SK-N-SH (cell line): ENCODE measurements around the gene DHX16. TPM values are rescaled to one million over a fixed set of nuclear protein-coding genes. Genes with fewer than 3 reads are reported as not detected.

Experiments used
- CTCF ChIA-PET: fragments of 300-600, 350-600 bp; formaldehyde crosslinking; extraction: SDS; loops from one replicate; lab custom pipeline; 2021; lab: Yijun Ruan, JAX
- POLR2A ChIA-PET: fragments of 350-600 bp; sonication (Branson Sonifier 250); formaldehyde crosslinking; extraction: SDS; loops from one replicate; lab custom pipeline; 2020; ENCODE audit warnings: antibody characterized with exemption, inconsistent platforms; lab: Yijun Ruan, JAX
- DNase-seq: peaks from one replicate; pipeline ENCODE4 v3.0.0; 2012
- H2AFZ ChIP-seq: fragments of 200-600 bp; sonication (generic); 2 replicates; pipeline ENCODE4 v1.8.1; 2016; ENCODE audit warnings: antibody characterized with exemption, mild to moderate bottlenecking, low read depth
- H3F3A ChIP-seq: fragments of 200-600 bp; sonication (generic); replicated peaks from 2 replicates; pipeline ENCODE3; 2016; ENCODE audit warnings: antibody characterized with exemption, mild to moderate bottlenecking; ENCODE audit not compliant: insufficient read depth
- H3K27ac ChIP-seq, 2 experiments: fragments of 200-500 bp in 1 of 2; fragments of 200-600 bp in 1 of 2; sonication (Bioruptor generic) in 1 of 2; sonication (generic), shearing (Covaris generic) in 1 of 2; 2 replicates each; pipeline versions ENCODE4 v1.5.1 to v1.6.1; 2014 to 2016; ENCODE audit warnings: low read depth in 2 of 2, inconsistent platforms in 1 of 2, low read length in 1 of 2, mild to moderate bottlenecking in 1 of 2, mixed read lengths in 1 of 2
- H3K27me3 ChIP-seq: fragments of 200-600 bp; sonication (generic), shearing (Covaris generic); 2 replicates; pipeline ENCODE4 v1.6.1; 2016; ENCODE audit warnings: mixed run types; ENCODE audit not compliant: insufficient read depth
- H3K36me3 ChIP-seq, 2 experiments: fragments of 200-500 bp in 1 of 2; fragments of 200-600 bp in 1 of 2; sonication (Bioruptor generic) in 1 of 2; sonication (generic) in 1 of 2; replicated peaks in 1 of 2; 2 replicates each; pipeline versions ENCODE3 to v1.5.1; 2014 to 2016; ENCODE audit warnings: low read length in 1 of 2, mild to moderate bottlenecking in 1 of 2; ENCODE audit not compliant: insufficient read depth in 2 of 2, control insufficient read depth in 1 of 2
- H3K4me1 ChIP-seq, 2 experiments: fragments of 200-500 bp in 1 of 2; fragments of 200-600 bp in 1 of 2; sonication (Bioruptor generic) in 1 of 2; sonication (generic), shearing (Covaris generic) in 1 of 2; 2 replicates each; pipeline versions ENCODE4 v1.5.1 to v1.6.1; 2014 to 2016; ENCODE audit warnings: low read depth in 1 of 2, low read length in 1 of 2, mixed run types in 1 of 2; ENCODE audit not compliant: insufficient read depth in 2 of 2, control insufficient read depth in 1 of 2
- H3K4me2 ChIP-seq: fragments of 200-600 bp; sonication (generic), shearing (Covaris generic); 2 replicates; pipeline ENCODE4 v1.6.1; 2017; ENCODE audit warnings: mixed run types
- H3K4me3 ChIP-seq, 2 experiments: fragments of 200-500 bp in 1 of 2; fragments of 200-600 bp in 1 of 2; sonication (Bioruptor generic) in 1 of 2; sonication (generic), shearing (Covaris generic) in 1 of 2; 2 replicates each; pipeline versions ENCODE4 v1.5.1 to v1.8.1; 2014 to 2016; ENCODE audit warnings: low read depth in 2 of 2, inconsistent platforms in 1 of 2, low read length in 1 of 2, mild to moderate bottlenecking in 1 of 2, mixed read lengths in 1 of 2, moderate library complexity in 1 of 2
- H3K79me2 ChIP-seq: fragments of 200-600 bp; sonication (generic); 2 replicates; pipeline ENCODE4 v1.8.1; 2017; ENCODE audit warnings: mild to moderate bottlenecking; ENCODE audit not compliant: insufficient read depth
- H3K9ac ChIP-seq: fragments of 200-600 bp; sonication (generic); 2 replicates; pipeline ENCODE4 v1.6.1; 2017; ENCODE audit warnings: mixed run types
- H3K9me2 ChIP-seq: fragments of 200-600 bp; sonication (generic); 2 replicates; pipeline ENCODE4 v1.6.1; 2017; ENCODE audit warnings: mixed run types
- H3K9me3 ChIP-seq: fragments of 200-600 bp; sonication (generic); 2 replicates; pipeline ENCODE4 v1.6.1; 2017; ENCODE audit warnings: mixed run types, mild to moderate bottlenecking, moderate library complexity
- H4K20me1 ChIP-seq: fragments of 200-600 bp; sonication (generic); 2 replicates; pipeline ENCODE4 v1.6.1; 2017; ENCODE audit warnings: mild to moderate bottlenecking, mixed run types; ENCODE audit not compliant: insufficient read depth
- ELF1 ChIP-seq: IDR thresholded peaks from 2 replicates; pipeline ENCODE4 v1.4.0; 2012
- EZH2phosphoT487 ChIP-seq: fragments of 200-600 bp; sonication (generic); IDR thresholded peaks from 2 replicates; pipeline ENCODE4 v1.6.1; 2017; ENCODE audit warnings: low read depth, mixed run types, mild to moderate bottlenecking, antibody characterized with exemption, moderate library complexity, borderline replicate concordance
- GABPA ChIP-seq: IDR thresholded peaks from 2 replicates; pipeline ENCODE4 v1.4.0; 2012; ENCODE audit warnings: low read depth, mild to moderate bottlenecking
- GATA2 ChIP-seq: sonication (generic); formaldehyde crosslinking; IDR thresholded peaks from 2 replicates; pipeline ENCODE4 v1.5.0; 2020; ENCODE audit warnings: mild to moderate bottlenecking, missing genetic modification reagents
- MAX ChIP-seq: IDR thresholded peaks from 2 replicates; pipeline ENCODE4 v1.4.0; 2012; ENCODE audit warnings: low read depth
- NFIC ChIP-seq: IDR thresholded peaks from 2 replicates; pipeline ENCODE4 v1.4.0; 2012; ENCODE audit warnings: borderline replicate concordance
- NRF1 ChIP-seq: IDR thresholded peaks from 2 replicates; pipeline ENCODE4 v1.6.1; 2012; ENCODE audit warnings: low read depth, mild to moderate bottlenecking, low read length
- POLR2AphosphoS5 ChIP-seq: IDR thresholded peaks from 2 replicates; pipeline ENCODE4 v1.6.1; 2012; ENCODE audit warnings: low read depth, low read length
- RAD21 ChIP-seq: IDR thresholded peaks from 2 replicates; pipeline ENCODE4 v1.6.1; 2012; ENCODE audit warnings: mild to moderate bottlenecking, low read length
- RCOR1 ChIP-seq: fragments of 150-350 bp; IDR thresholded peaks from 2 replicates; pipeline ENCODE4 v1.6.1; 2017; ENCODE audit warnings: antibody characterized with exemption, low read length
- RXRA ChIP-seq: IDR thresholded peaks from 2 replicates; pipeline ENCODE4 v1.4.0; 2012; ENCODE audit warnings: low read depth, mild to moderate bottlenecking, borderline replicate concordance
- SMC3 ChIP-seq: IDR thresholded peaks from 2 replicates; pipeline ENCODE4 v1.6.1; 2012; ENCODE audit warnings: low read depth, low read length, improper control_type of control experiment
- WGBS: methylation state at CpG from one replicate; pipeline ENCODE4 v1.1.6; 2017; ENCODE audit warnings: low lambda C conversion rate; 5-methylcytosine and 5-hydroxymethylcytosine counted together
- polyA plus RNA-seq, 3 experiments: library from polyadenylated mRNA; depleted of rRNA; stranded (reverse); fragments of >200 nt; gene quantifications; 2 replicates each; pipeline ENCODE4 v1.2.3, GENCODE V29; 2012

The DHX16 gene
- polyA plus RNA-seq, 1 of the 3 experiments (the other 2 are of a cell fraction) = 59.8 TPM

GRCh38 chr6:30610065-30610464 is 62.7 kb downstream of the DHX16 start:
- TF ChIP-seq POLR2AphosphoS5 = peak; percentile 16; the same call in 1 of the 2 replicates
- no peak for TF ChIP-seq EZH2phosphoT487
- Histone ChIP-seq H3K4me1 (peaks cover 22 to 23% of the 10 kb centered on the region in 2 experiments), H3K79me2 (peaks cover 51% of the 10 kb centered on the region), H3K27me3 (no peaks in the 10 kb centered on the region), H3F3A (peaks cover 41% of the 10 kb centered on the region), H3K9me2 (no peaks in the 10 kb centered on the region), H3K9me3 (no peaks in the 10 kb centered on the region), H4K20me1 (peaks cover 16% of the 10 kb centered on the region), H3K36me3 (peaks cover 52 to 64% of the 10 kb centered on the region in 2 experiments), H2AFZ (no peak overlapping the region), H3K9ac (no peak overlapping the region), H3K4me3 (no peak overlapping the region), H3K4me2 (no peak overlapping the region), H3K27ac (no peak overlapping the region)
- POLR2A ChIA-PET = interaction anchor here (0.9 to 1.9 kb wide), 3 partner anchors 10 to 36 kb away, joined by 3 to 12 read pairs (median 7); no protein-coding TSS in a partner anchor
- no peak for DNase-seq
- CTCF ChIA-PET = interaction anchor here (1.0 to 2.0 kb wide), 5 partner anchors 9 to 69 kb away, joined by 3 to 18 read pairs (median 5); partner anchors contain the start of gene ATAT1
- WGBS = 85% methylated on average over 4 of the region's 4 CpGs

- Histone ChIP-seq H3K9ac (no peak overlapping the region), H3K36me3 (peaks cover 62 to 82% of the 10 kb centered on the region in 2 experiments), H3F3A (peaks cover 42% of the 10 kb centered on the region)
- POLR2A ChIA-PET = interaction anchor here (1.3 kb wide), 1 partner anchor 9 kb away, joined by 4 read pairs; no protein-coding TSS in a partner anchor
- TF ChIP-seq RAD21 (no peak), NFIC (no peak), NRF1 (no peak), GABPA (no peak), MAX (no peak), ELF1 (no peak), RCOR1 (no peak), GATA2 (CRISPR knock-in tag) (no peak), EZH2phosphoT487 (no peak), RXRA (no peak), SMC3 (no peak), POLR2AphosphoS5 (no peak)
- TF ChIP-seq, all 33 proteins: peak for 0
- no peak overlapping the region for H3K27ac ChIP-seq
- no peaks in the 10 kb centered on the region for H4K20me1 ChIP-seq
- H3K4me2 ChIP-seq = no peak overlapping the region
- CTCF ChIA-PET = interaction anchor here (0.9 to 1.9 kb wide), 3 partner anchors 9 to 63 kb away, joined by 3 to 5 read pairs (median 4); no protein-coding TSS in a partner anchor
- no peaks in the 10 kb centered on the region for H3K4me1 ChIP-seq
- H3K9me2 ChIP-seq = no peaks in the 10 kb centered on the region
- DNase-seq = no peak
- no peak overlapping the region for H2AFZ ChIP-seq
- H3K79me2 ChIP-seq = peaks cover 7% of the 10 kb centered on the region; the same call in 1 of the 2 replicates
- H3K9me3 ChIP-seq = no peaks in the 10 kb centered on the region
- 90% methylated on average over 13 of the region's 13 CpGs for WGBS
- H3K27me3 ChIP-seq = no peaks in the 10 kb centered on the region
- H3K4me3 ChIP-seq = no peak overlapping the region
Observed at GRCh38 chr6:30603961-30604360, 68.8 kb downstream of the DHX16 start.

Other genes with a start within 250 kb of the DHX16 start
- gene HLA-E, start 183.5 kb downstream of the DHX16 start, polyA plus RNA-seq (2012; rRNA removed) = 90.9 and 99.7 TPM in 2 replicates
- gene GNL1, start 116.5 kb downstream of the DHX16 start, polyA plus RNA-seq (2012; rRNA removed) = 36.4 and 43.3 TPM in 2 replicates
- 21.2 and 26.0 TPM in 2 replicates for gene PRR3, start 115.7 kb downstream of the DHX16 start, polyA plus RNA-seq (2012; rRNA removed)
- gene ABCF1, start 101.6 kb downstream of the DHX16 start, polyA plus RNA-seq (2012; rRNA removed) = 42.5 and 53.4 TPM in 2 replicates
- gene PPP1R10, start 55.8 kb downstream of the DHX16 start, polyA plus RNA-seq (2012; rRNA removed) = 16.8 and 22.1 TPM in 2 replicates
- gene MRPS18B, start 55.2 kb downstream of the DHX16 start, polyA plus RNA-seq (2012; rRNA removed) = 45.2 and 51.1 TPM in 2 replicates
- 35.4 and 36.2 TPM in 2 replicates for gene ATAT1, start 46.1 kb downstream of the DHX16 start, polyA plus RNA-seq (2012; rRNA removed)
- 11.7 and 14.3 TPM in 2 replicates for gene C6orf136, start 25.9 kb downstream of the DHX16 start, polyA plus RNA-seq (2012; rRNA removed)
- gene PPP1R18, start 13.6 kb upstream of the DHX16 start, polyA plus RNA-seq (2012; rRNA removed) = 57.3 and 73.2 TPM in 2 replicates
- gene NRM, start 18.0 kb upstream of the DHX16 start, polyA plus RNA-seq (2012; rRNA removed) = 19.7 and 26.8 TPM in 2 replicates
- 5.9 and 10.4 TPM in 2 replicates for gene MDC1, start 44.3 kb upstream of the DHX16 start, polyA plus RNA-seq (2012; rRNA removed)
- 1,037 and 1,093 TPM in 2 replicates for gene TUBB, start 47.3 kb upstream of the DHX16 start, polyA plus RNA-seq (2012; rRNA removed)
- 457 and 462 TPM in 2 replicates for gene FLOT1, start 69.7 kb upstream of the DHX16 start, polyA plus RNA-seq (2012; rRNA removed)
- 12.9 and 14.0 TPM in 2 replicates for gene IER3, start 71.5 kb upstream of the DHX16 start, polyA plus RNA-seq (2012; rRNA removed)
- gene DDR1, start 211.5 kb upstream of the DHX16 start, polyA plus RNA-seq (2012; rRNA removed) = 40.2 and 52.8 TPM in 2 replicates
- 30.7 and 34.9 TPM in 2 replicates for gene GTF2H4, start 235.2 kb upstream of the DHX16 start, polyA plus RNA-seq (2012; rRNA removed)
- gene VARS2, start 241.2 kb upstream of the DHX16 start, polyA plus RNA-seq (2012; rRNA removed) = 31.2 TPM in 2 replicates